ENCODE data around the gene ZNF519. TPM values are rescaled to one million over a fixed set of nuclear protein-coding genes. Genes with fewer than 3 reads are reported as not detected.
"Not testable (repeated sequence)": the region's sequence is repeated elsewhere in the genome, so short reads cannot be mapped to it uniquely, and the experiment has no call there.

The ZNF519 gene
- total RNA-seq, 1 experiment from 2014 or later: 23.8 TPM

- H3F3A ChIP-seq (ENCODE audit: insufficient read depth, low read depth); H3K4me2 ChIP-seq; H3K79me2 ChIP-seq (ENCODE audit: low read depth); H3K9me3 ChIP-seq (ENCODE audit: insufficient read depth, low read depth); H4K20me1 ChIP-seq (ENCODE audit: insufficient read depth); BruUV-seq (replicated peaks); H3K27me3 ChIP-seq (ENCODE audit: insufficient read depth, low read depth); intact Hi-C loops (cut with micrococcal nuclease; ENCODE audit: unreplicated experiment); H3K4me3 ChIP-seq; DNase-seq; CTCF ChIA-PET; H3K9me2 ChIP-seq (ENCODE audit: insufficient read depth); H3K36me3 ChIP-seq (ENCODE audit: low read depth); H3K4me1 ChIP-seq (replicated peaks; ENCODE audit: insufficient read depth); H3K27ac ChIP-seq; H2AFZ ChIP-seq: not testable (repeated sequence)
- POLR2A ChIA-PET (ENCODE audit: unreplicated experiment): interaction anchor here (0.6 kb wide), 1 partner anchor 1156 kb away, joined by 9 read pairs; the partner anchor contains the start of gene CEP192
Observed at GRCh38 chr18:14146771-14147170, 14.5 kb upstream of the ZNF519 start.

GRCh38 chr18:14145581-14146338, 13.5 kb upstream of the ZNF519 start:
- H3K9me3 ChIP-seq (ENCODE audit: insufficient read depth, low read depth); H3K4me1 ChIP-seq (replicated peaks; ENCODE audit: insufficient read depth); H4K20me1 ChIP-seq (ENCODE audit: insufficient read depth); DNase-seq; H3K4me3 ChIP-seq; H3K36me3 ChIP-seq (ENCODE audit: low read depth); H3K4me2 ChIP-seq; H3K9me2 ChIP-seq (ENCODE audit: insufficient read depth); H3K27me3 ChIP-seq (ENCODE audit: insufficient read depth, low read depth); BruUV-seq (replicated peaks); CTCF ChIA-PET; H2AFZ ChIP-seq; H3K27ac ChIP-seq; H3F3A ChIP-seq (ENCODE audit: insufficient read depth, low read depth); intact Hi-C loops (cut with micrococcal nuclease; ENCODE audit: unreplicated experiment); H3K79me2 ChIP-seq (ENCODE audit: low read depth): not testable (repeated sequence)
- POLR2A ChIA-PET (ENCODE audit: unreplicated experiment): interaction anchor here (0.6 kb wide), 1 partner anchor 1155 kb away, joined by 9 read pairs; the partner anchor contains the start of gene CEP192

- H3K27ac ChIP-seq; H3K4me2 ChIP-seq; H4K20me1 ChIP-seq (ENCODE audit: insufficient read depth); DNase-seq; H3K36me3 ChIP-seq (ENCODE audit: low read depth); H3F3A ChIP-seq (ENCODE audit: insufficient read depth, low read depth); H3K4me1 ChIP-seq (replicated peaks; ENCODE audit: insufficient read depth); H3K79me2 ChIP-seq (ENCODE audit: low read depth); intact Hi-C loops (cut with micrococcal nuclease; ENCODE audit: unreplicated experiment); H3K27me3 ChIP-seq (ENCODE audit: insufficient read depth, low read depth); H2AFZ ChIP-seq; H3K9me3 ChIP-seq (ENCODE audit: insufficient read depth, low read depth); CTCF ChIA-PET; H3K9me2 ChIP-seq (ENCODE audit: insufficient read depth); POLR2A ChIA-PET (ENCODE audit: unreplicated experiment); H3K4me3 ChIP-seq; BruUV-seq (replicated peaks): not testable (repeated sequence)
Observed at GRCh38 chr18:14145021-14145420, 12.8 kb upstream of the ZNF519 start.

- H3K27me3 ChIP-seq (ENCODE audit: insufficient read depth, low read depth): no peaks in the 10 kb centered on the region
- TF ChIP-seq EZH2 (IDR thresholded peaks at IDR 0.05; ENCODE audit: low read depth): no peak
- TF ChIP-seq CTCF (conservative IDR thresholded peaks at IDR 0.05): no peak
- CTCF ChIA-PET: no interaction called here
Observed at GRCh38 chr18:14144628-14144895, 12.3 kb upstream of the ZNF519 start.

GRCh38 chr18:14143871-14144627, 11.8 kb upstream of the ZNF519 start:
- H3F3A ChIP-seq (ENCODE audit: insufficient read depth, low read depth); H3K9me3 ChIP-seq (ENCODE audit: insufficient read depth, low read depth); DNase-seq; intact Hi-C loops (cut with micrococcal nuclease; ENCODE audit: unreplicated experiment); H4K20me1 ChIP-seq (ENCODE audit: insufficient read depth); BruUV-seq (replicated peaks); POLR2A ChIA-PET (ENCODE audit: unreplicated experiment); H3K9me2 ChIP-seq (ENCODE audit: insufficient read depth); H2AFZ ChIP-seq; H3K4me3 ChIP-seq; H3K4me2 ChIP-seq; H3K36me3 ChIP-seq (ENCODE audit: low read depth); H3K79me2 ChIP-seq (ENCODE audit: low read depth); H3K4me1 ChIP-seq (replicated peaks; ENCODE audit: insufficient read depth); CTCF ChIA-PET; H3K27ac ChIP-seq; H3K27me3 ChIP-seq (ENCODE audit: insufficient read depth, low read depth): not testable (repeated sequence)

More at GRCh38 chr18:14144628-14144895, 12.3 kb upstream of the ZNF519 start:
- no peak overlapping the region for H3K27ac ChIP-seq
- no TSS peak for BruUV-seq (replicated peaks)
- H3K9me2 ChIP-seq (ENCODE audit: insufficient read depth): no peaks in the 10 kb centered on the region
- H3K4me1 ChIP-seq (replicated peaks; ENCODE audit: insufficient read depth): no peaks in the 10 kb centered on the region
- no peaks in the 10 kb centered on the region for H3K9me3 ChIP-seq (ENCODE audit: insufficient read depth, low read depth)
- H3K4me2 ChIP-seq: no peak overlapping the region
- no peak overlapping the region for H3K4me3 ChIP-seq
- no peaks in the 10 kb centered on the region for H4K20me1 ChIP-seq (ENCODE audit: insufficient read depth)
- no peaks in the 10 kb centered on the region for H3F3A ChIP-seq (ENCODE audit: insufficient read depth, low read depth)
- H3K36me3 ChIP-seq (ENCODE audit: low read depth): no peaks in the 10 kb centered on the region
- no peaks in the 10 kb centered on the region for H3K79me2 ChIP-seq (ENCODE audit: low read depth)
- no peak overlapping the region for H2AFZ ChIP-seq
- POLR2A ChIA-PET (ENCODE audit: unreplicated experiment): no interaction called here
- DNase-seq: no peak
- intact Hi-C loops (cut with micrococcal nuclease; ENCODE audit: unreplicated experiment): no loop called here

GRCh38 chr18:14143396-14143795, 11.2 kb upstream of the ZNF519 start:
- H3K79me2 ChIP-seq (ENCODE audit: low read depth); H3K4me3 ChIP-seq; H3K27me3 ChIP-seq (ENCODE audit: insufficient read depth, low read depth); DNase-seq; BruUV-seq (replicated peaks); intact Hi-C loops (cut with micrococcal nuclease; ENCODE audit: unreplicated experiment); H4K20me1 ChIP-seq (ENCODE audit: insufficient read depth); CTCF ChIA-PET; H3K4me1 ChIP-seq (replicated peaks; ENCODE audit: insufficient read depth); H3K9me2 ChIP-seq (ENCODE audit: insufficient read depth); H3K4me2 ChIP-seq; H3K9me3 ChIP-seq (ENCODE audit: insufficient read depth, low read depth); H3K36me3 ChIP-seq (ENCODE audit: low read depth); H3F3A ChIP-seq (ENCODE audit: insufficient read depth, low read depth); H2AFZ ChIP-seq; H3K27ac ChIP-seq; POLR2A ChIA-PET (ENCODE audit: unreplicated experiment): not testable (repeated sequence)
